IMR-90 (cell line): ENCODE measurements around the gene PHF3. TPM values are rescaled to one million over a fixed set of nuclear protein-coding genes. Genes with fewer than 3 reads are reported as not detected.

ENCODE experiments used
- ATAC-seq: fragments of 200-7000 bp; cut with Tn5 transposase; 2 replicates; pipeline ENCODE4 v1.9.1; 2020; ENCODE audit warnings: low read depth, mild to moderate bottlenecking, moderate library complexity
- BruUV-seq: library from RNA; stranded (reverse); fragments of 400-500 nt; replicated peaks from 2 replicates; lab custom pipeline; 2021; lab: Mats Ljungman, UMichigan
- CTCF ChIA-PET: fragments of 300-600 bp; formaldehyde crosslinking; extraction: SDS; loops from one replicate; lab custom pipeline; 2021; ENCODE audit warnings: antibody characterized with exemption; lab: Yijun Ruan, JAX
- POLR2A ChIA-PET: fragments of 300-600 bp; sonication (Branson Sonifier 250); formaldehyde crosslinking; loops from one replicate; lab custom pipeline; 2022; ENCODE audit warnings: antibody characterized with exemption; ENCODE audit not compliant: unreplicated experiment; lab: Charles Lee
- DNase-seq: peaks from one replicate; pipeline ENCODE4 v3.0.0; 2013
- H2AFZ ChIP-seq: replicated peaks from 2 replicates; pipeline ENCODE3; 2013; ENCODE audit warnings: low read length, mild to moderate bottlenecking; ENCODE audit not compliant: poor library complexity
- H2AK5ac ChIP-seq: 2 replicates; pipeline ENCODE4 v1.6.1; 2013; ENCODE audit warnings: low read depth, low read length, inconsistent platforms
- H2AK9ac ChIP-seq: replicated peaks from 2 replicates; pipeline ENCODE3; 2013; ENCODE audit warnings: mild to moderate bottlenecking, low read depth, low read length, moderate library complexity; ENCODE audit not compliant: poor library complexity
- H2BK120ac ChIP-seq: 2 replicates; pipeline ENCODE4 v1.6.1; 2013; ENCODE audit warnings: low read depth, low read length, inconsistent platforms
- H2BK15ac ChIP-seq: 3 replicates; pipeline ENCODE4 v1.6.1; 2013; ENCODE audit warnings: low read depth, low read length, inconsistent platforms
- H2BK20ac ChIP-seq: 2 replicates; pipeline ENCODE4 v1.6.1; 2013; ENCODE audit warnings: low read depth, mild to moderate bottlenecking, inconsistent platforms, low read length, moderate library complexity
- H2BK5ac ChIP-seq: 2 replicates; pipeline ENCODE4 v1.6.1; 2013; ENCODE audit warnings: mild to moderate bottlenecking, low read depth, low read length, inconsistent platforms; ENCODE audit not compliant: poor library complexity, severe bottlenecking
- H3K14ac ChIP-seq: replicated peaks from 2 replicates; pipeline ENCODE4 v1.6.1; 2013; ENCODE audit warnings: low read depth, low read length, inconsistent platforms
- H3K18ac ChIP-seq: 2 replicates; pipeline ENCODE4 v1.6.1; 2013; ENCODE audit warnings: low read depth, low read length, control low read depth
- H3K23ac ChIP-seq: 2 replicates; pipeline ENCODE4 v1.6.1; 2013; ENCODE audit warnings: low read depth, low read length, inconsistent platforms
- H3K27ac ChIP-seq: 2 replicates; pipeline ENCODE4 v1.5.1; 2013; ENCODE audit warnings: mild to moderate bottlenecking, control low read depth, low read length; ENCODE audit not compliant: insufficient read depth
- H3K27me3 ChIP-seq: 2 replicates; pipeline ENCODE4 v1.6.1; 2013; ENCODE audit warnings: low read length; ENCODE audit not compliant: control insufficient read depth, insufficient read depth
- H3K36me3 ChIP-seq: 2 replicates; pipeline ENCODE4 v1.6.1; 2013; ENCODE audit warnings: low read length, mixed read lengths; ENCODE audit not compliant: control insufficient read depth, insufficient read depth
- H3K4ac ChIP-seq: 2 replicates; pipeline ENCODE4 v1.6.1; 2013; ENCODE audit warnings: low read depth, low read length, inconsistent platforms
- H3K4me1 ChIP-seq: 2 replicates; pipeline ENCODE4 v1.6.1; 2013; ENCODE audit warnings: low read length, mixed read lengths; ENCODE audit not compliant: control insufficient read depth, insufficient read depth
- H3K4me2 ChIP-seq: 2 replicates; pipeline ENCODE4 v1.6.1; 2013; ENCODE audit warnings: low read depth, mild to moderate bottlenecking, control low read depth, low read length, moderate library complexity
- H3K4me3 ChIP-seq: 2 replicates; pipeline ENCODE4 v1.5.1; 2013; ENCODE audit warnings: low read depth, mild to moderate bottlenecking, control low read depth, low read length, moderate library complexity; ENCODE audit not compliant: insufficient read depth
- H3K56ac ChIP-seq: 2 replicates; pipeline ENCODE4 v1.6.1; 2013; ENCODE audit warnings: low read length, inconsistent platforms; ENCODE audit not compliant: insufficient read depth; ENCODE audit errors: extremely low read depth
- H3K79me1 ChIP-seq, 2 experiments: 2 replicates each; pipeline ENCODE4 v1.6.1; 2013; ENCODE audit warnings: low read length in 2 of 2, inconsistent platforms in 1 of 2, low read depth in 1 of 2
- H3K9ac ChIP-seq: 2 replicates; pipeline ENCODE4 v1.6.1; 2013; ENCODE audit warnings: low read depth, low read length, control low read depth
- H3K9me1 ChIP-seq: 2 replicates; pipeline ENCODE4 v1.6.1; 2013; ENCODE audit warnings: low read length, inconsistent platforms; ENCODE audit not compliant: insufficient read depth
- H3K9me3 ChIP-seq: 2 replicates; pipeline ENCODE4 v1.6.1; 2013; ENCODE audit warnings: low read length; ENCODE audit not compliant: control insufficient read depth, insufficient read depth
- H4K20me1 ChIP-seq: 2 replicates; pipeline ENCODE4 v1.6.1; 2013; ENCODE audit warnings: low read length, inconsistent platforms; ENCODE audit not compliant: insufficient read depth
- H4K5ac ChIP-seq: 2 replicates; pipeline ENCODE4 v1.6.1; 2013; ENCODE audit warnings: mild to moderate bottlenecking, low read depth, low read length, control low read depth
- H4K8ac ChIP-seq, 2 experiments: 2 replicates each; pipeline ENCODE4 v1.6.1; 2013; ENCODE audit warnings: low read depth in 2 of 2, low read length in 2 of 2, control low read depth in 1 of 2, inconsistent platforms in 1 of 2
- H4K91ac ChIP-seq: 2 replicates; pipeline ENCODE4 v1.6.1; 2013; ENCODE audit warnings: low read depth, low read length, inconsistent platforms; ENCODE audit not compliant: insufficient read depth
- CEBPB ChIP-seq: IDR thresholded peaks from 2 replicates; pipeline ENCODE4 v1.6.1; 2012; ENCODE audit warnings: low read depth, low read length, improper control_type of control experiment
- CHD1 ChIP-seq: IDR thresholded peaks from 2 replicates; pipeline ENCODE4 v1.6.1; 2012; ENCODE audit warnings: low read depth, low read length, improper control_type of control experiment
- CTCF ChIP-seq: conservative IDR thresholded peaks from 2 replicates; pipeline ENCODE4 v1.5.1; 2012; ENCODE audit warnings: mild to moderate bottlenecking, low read depth, low read length, improper control_type of control experiment
- ELK1 ChIP-seq: fragments of 150-350 bp; IDR thresholded peaks from 2 replicates; pipeline ENCODE4 v1.6.1; 2016; ENCODE audit warnings: low read depth, mild to moderate bottlenecking, low read length, moderate library complexity, borderline replicate concordance
- MAFK ChIP-seq: IDR thresholded peaks from 2 replicates; pipeline ENCODE4 v1.6.1; 2012; ENCODE audit warnings: low read depth, low read length, improper control_type of control experiment
- MAZ ChIP-seq: IDR thresholded peaks from 2 replicates; pipeline ENCODE4 v1.6.1; 2012; ENCODE audit warnings: low read depth, mild to moderate bottlenecking, low read length, improper control_type of control experiment, moderate library complexity, borderline replicate concordance
- MXI1 ChIP-seq: IDR thresholded peaks from 2 replicates; pipeline ENCODE4 v1.6.1; 2012; ENCODE audit warnings: low read depth, mild to moderate bottlenecking, low read length, moderate library complexity, borderline replicate concordance
- NFE2L2 ChIP-seq: fragments of 150-350 bp; IDR thresholded peaks from 2 replicates; pipeline ENCODE4 v1.6.1; 2016; ENCODE audit warnings: low read depth, mild to moderate bottlenecking, low read length
- POLR2A ChIP-seq: IDR thresholded peaks from 2 replicates; pipeline ENCODE4 v1.6.1; 2012; ENCODE audit warnings: mild to moderate bottlenecking, low read depth, low read length
- RAD21 ChIP-seq: IDR thresholded peaks from 2 replicates; pipeline ENCODE4 v1.6.1; 2012; ENCODE audit warnings: low read length, improper control_type of control experiment
- RCOR1 ChIP-seq: IDR thresholded peaks from 2 replicates; pipeline ENCODE4 v1.6.1; 2012; ENCODE audit warnings: mild to moderate bottlenecking, low read length, improper control_type of control experiment; ENCODE audit not compliant: insufficient replicate concordance
- RFX5 ChIP-seq: IDR thresholded peaks from 2 replicates; pipeline ENCODE4 v1.8.0; 2012; ENCODE audit warnings: low read depth, mild to moderate bottlenecking, low read length, moderate library complexity
- SMC3 ChIP-seq: fragments of 150-350 bp; IDR thresholded peaks from 2 replicates; pipeline ENCODE4 v1.6.1; 2016; ENCODE audit warnings: low read depth, mild to moderate bottlenecking, antibody characterized with exemption, low read length, moderate library complexity
- USF2 ChIP-seq: fragments of 150-350 bp; IDR thresholded peaks from 2 replicates; pipeline ENCODE4 v1.6.1; 2017; ENCODE audit warnings: mild to moderate bottlenecking, antibody characterized with exemption, low read length, low read depth
- WGBS, 2 experiments: methylation state at CpG; one replicate each; pipeline versions ENCODE4 v1.1.5 to v1.1.7; 2013; ENCODE audit warnings: missing lambda C conversion rate in 2 of 2; ENCODE audit not compliant: insufficient read length in 1 of 2; ENCODE audit errors: extremely low coverage in 2 of 2; 5-methylcytosine and 5-hydroxymethylcytosine counted together
- dilution Hi-C: fragments of 300-500 bp; cut with HindIII; formaldehyde crosslinking; loops from one replicate; pipeline ENCODE4 v1.14.3; 2018; ENCODE audit warnings: low sequenced_read_pairs; ENCODE audit not compliant: unreplicated experiment
- in situ Hi-C: fragments of 300-500 bp; cut with MboI; formaldehyde crosslinking; loops from 3 replicates; pipeline ENCODE4 v1.14.3; 2019; ENCODE audit warnings: low sequenced_read_pairs, inconsistent platforms, mixed read lengths
- intact Hi-C: fragments of 100-400 bp; cut with micrococcal nuclease; formaldehyde crosslinking; loops from 2 replicates; pipeline ENCODE4 v1.10.0; 2022
- polyA plus RNA-seq, 3 experiments: library from polyadenylated mRNA; depleted of rRNA; stranded (reverse); fragments of >200 nt; gene quantifications; 2 replicates each; pipeline ENCODE4 v1.2.3, GENCODE V29; 2012; ENCODE audit warnings: low replicate concordance in 1 of 3
- total RNA-seq: library from RNA; depleted of rRNA; stranded (reverse); fragments of >200 nt; gene quantifications from 2 replicates; pipeline ENCODE4 v1.2.3, GENCODE V29; 2012

The PHF3 gene
- total and polyA plus RNA-seq, 2 of the 4 experiments (the other 2 are of a cell fraction): 5.6 to 27.8 TPM

- H2BK20ac ChIP-seq: no peak overlapping the region
- no peak overlapping the region for H2AK9ac ChIP-seq
- no peaks in the 10 kb centered on the region for H4K20me1 ChIP-seq
- H3K56ac ChIP-seq: no peak overlapping the region
- DNase-seq: peak; percentile 47
- no peaks in the 10 kb centered on the region for H3K79me1 ChIP-seq
- H4K8ac ChIP-seq: no peak overlapping the region
- no peak overlapping the region for H2AK5ac ChIP-seq
- peaks cover 2% of the 10 kb centered on the region; the same call in 1 of the 2 replicates for H3K4me1 ChIP-seq
- intact Hi-C loops (no loop called here), dilution Hi-C loops (no loop called here), in situ Hi-C loops (no loop called here)
- no peak overlapping the region for H2BK15ac ChIP-seq
- no peaks in the 10 kb centered on the region for H3K36me3 ChIP-seq
- no peak overlapping the region for H3K14ac ChIP-seq
- POLR2A ChIA-PET: interaction anchor here (0.6 kb wide), 1 partner anchor 1070 kb away, joined by 3 read pairs; no protein-coding TSS in a partner anchor
- no peak overlapping the region for H3K4me3 ChIP-seq
- H2BK120ac ChIP-seq: no peak overlapping the region
- H3K9me1 ChIP-seq: 0 out of 2 replicates have a peak, but pooled peaks cover 4% of the 10 kb centered on the region
- no peak for TF ChIP-seq SMC3
- TF ChIP-seq MXI1: no peak
- no peak for TF ChIP-seq NFE2L2
- no peak for TF ChIP-seq ELK1
- TF ChIP-seq RFX5: no peak
- no peak for TF ChIP-seq CEBPB
- no peak for TF ChIP-seq CTCF
- TF ChIP-seq RAD21: no peak
- no peak for TF ChIP-seq MAFK
- no peak for TF ChIP-seq POLR2A
- TF ChIP-seq MAZ: no peak
- no peak for TF ChIP-seq USF2
- no peak for TF ChIP-seq CHD1
- no peak for TF ChIP-seq RCOR1
- H3K27ac ChIP-seq: no peak overlapping the region
- H2BK5ac ChIP-seq: no peak overlapping the region
- no TSS peak for BruUV-seq
- H3K9ac ChIP-seq: no peak overlapping the region
- WGBS, 2 experiments: no CpG with 5 or more reads among the region's 2 CpGs
- H2AFZ ChIP-seq: no peak overlapping the region
- H3K4me2 ChIP-seq: no peak overlapping the region
- H3K23ac ChIP-seq: no peak overlapping the region
- H3K9me3 ChIP-seq: no peaks in the 10 kb centered on the region
- H3K4ac ChIP-seq: no peak overlapping the region
- H4K5ac ChIP-seq: no peak overlapping the region
- no peaks in the 10 kb centered on the region for H3K27me3 ChIP-seq
- CTCF ChIA-PET: no interaction called here
- no peak overlapping the region for H4K91ac ChIP-seq
- peak; percentile 66 for ATAC-seq
- H3K18ac ChIP-seq: no peak overlapping the region
These were observed 96.7 kb downstream of the PHF3 start for GRCh38 chr6:63732336-63732735.
